ENCODE data around the gene RGS7.

The RGS7 gene

DNA sequence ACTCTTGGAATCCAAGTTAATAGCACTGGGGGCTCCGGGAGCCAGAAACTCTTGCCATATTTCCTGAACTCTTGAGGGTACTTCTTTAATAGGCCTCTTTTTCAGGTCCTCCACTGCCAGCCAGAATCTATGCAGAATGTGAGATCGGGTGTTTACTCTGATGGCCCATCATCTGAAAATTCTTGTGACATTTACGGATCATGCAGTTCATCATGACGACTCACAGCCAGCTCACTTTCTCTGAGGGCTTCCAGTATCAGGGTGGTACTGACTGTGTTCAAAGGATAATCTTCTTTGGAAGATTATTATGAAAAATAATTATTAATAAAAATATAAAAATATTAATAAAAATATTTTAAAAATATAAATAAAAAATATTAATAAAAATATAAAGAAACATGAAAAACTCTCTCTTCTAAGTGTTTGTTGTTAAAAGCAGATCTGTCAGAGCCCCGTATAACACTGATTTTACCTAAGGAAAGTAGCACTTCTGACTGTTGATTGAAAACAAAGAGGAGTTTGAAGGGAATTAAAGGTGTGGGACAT, 550.7 kb downstream of the RGS7 start:
- H3K4me3 ChIP-seq (ENCODE audit: low read depth, low read length), result no peak overlapping the region
- TF ChIP-seq, protein P1, sequence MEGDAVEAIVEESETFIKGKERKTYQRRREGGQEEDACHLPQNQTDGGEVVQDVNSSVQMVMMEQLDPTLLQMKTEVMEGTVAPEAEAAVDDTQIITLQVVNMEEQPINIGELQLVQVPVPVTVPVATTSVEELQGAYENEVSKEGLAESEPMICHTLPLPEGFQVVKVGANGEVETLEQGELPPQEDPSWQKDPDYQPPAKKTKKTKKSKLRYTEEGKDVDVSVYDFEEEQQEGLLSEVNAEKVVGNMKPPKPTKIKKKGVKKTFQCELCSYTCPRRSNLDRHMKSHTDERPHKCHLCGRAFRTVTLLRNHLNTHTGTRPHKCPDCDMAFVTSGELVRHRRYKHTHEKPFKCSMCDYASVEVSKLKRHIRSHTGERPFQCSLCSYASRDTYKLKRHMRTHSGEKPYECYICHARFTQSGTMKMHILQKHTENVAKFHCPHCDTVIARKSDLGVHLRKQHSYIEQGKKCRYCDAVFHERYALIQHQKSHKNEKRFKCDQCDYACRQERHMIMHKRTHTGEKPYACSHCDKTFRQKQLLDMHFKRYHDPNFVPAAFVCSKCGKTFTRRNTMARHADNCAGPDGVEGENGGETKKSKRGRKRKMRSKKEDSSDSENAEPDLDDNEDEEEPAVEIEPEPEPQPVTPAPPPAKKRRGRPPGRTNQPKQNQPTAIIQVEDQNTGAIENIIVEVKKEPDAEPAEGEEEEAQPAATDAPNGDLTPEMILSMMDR (IDR thresholded peaks at IDR 0.05; ENCODE audit: low read depth, low read length, missing control alignments), result no peak
- DNase-seq (ENCODE audit: low read depth), result no peak
- in situ Hi-C loops (cut with HindIII; ENCODE audit: low sequenced_read_pairs), result no loop called here

DNA sequence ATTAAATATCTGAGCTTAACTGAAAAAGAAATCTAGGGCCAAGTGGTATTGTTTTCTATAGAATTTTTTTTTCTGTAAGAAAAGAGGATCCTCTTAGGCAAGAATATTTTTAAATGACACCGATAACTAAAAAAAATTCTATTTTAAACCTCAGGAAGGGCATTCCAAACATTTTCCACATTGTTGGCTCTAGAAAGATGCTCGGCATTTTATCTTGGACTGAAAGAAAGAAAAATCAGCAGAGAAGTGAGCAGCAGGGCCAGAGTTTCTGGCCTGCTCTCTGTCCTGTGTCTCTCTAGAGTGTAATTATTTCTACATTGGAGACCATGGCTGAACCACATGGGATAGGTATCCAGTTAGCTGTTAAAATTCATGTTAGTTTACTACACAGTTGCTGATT, 552.5 kb downstream of the RGS7 start:
- TF ChIP-seq, protein P1 (IDR thresholded peaks at IDR 0.05; ENCODE audit: low read depth, low read length, missing control alignments), result no peak
- DNase-seq (ENCODE audit: low read depth), result peak; percentile 26
- no peak overlapping the region for H3K4me3 ChIP-seq (ENCODE audit: low read depth, low read length)
- in situ Hi-C loops (cut with HindIII; ENCODE audit: low sequenced_read_pairs), result no loop called here

DNA sequence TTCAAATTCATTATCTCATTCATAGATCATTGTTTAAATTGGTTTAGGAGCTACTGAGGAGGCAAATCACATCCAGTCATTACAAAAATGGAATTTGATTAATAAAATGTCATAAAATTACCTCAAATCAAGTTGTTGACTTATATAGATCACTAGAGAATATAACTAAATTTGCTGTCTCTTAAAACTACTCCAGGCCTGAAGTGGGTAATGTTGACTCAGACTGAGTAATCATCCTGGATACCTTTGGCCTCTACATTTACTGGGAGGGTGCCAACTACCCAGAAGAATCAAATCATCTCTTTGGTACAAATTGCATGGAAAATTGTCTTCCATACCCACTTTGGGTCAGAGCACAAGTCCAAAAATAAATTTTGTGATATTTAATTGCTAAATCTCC, 553.9 kb downstream of the RGS7 start:
- no peak overlapping the region for H3K4me3 ChIP-seq (ENCODE audit: low read depth, low read length)
- TF ChIP-seq, protein P1 (IDR thresholded peaks at IDR 0.05; ENCODE audit: low read depth, low read length, missing control alignments), result no peak
- DNase-seq (ENCODE audit: low read depth), result no peak
- in situ Hi-C loops (cut with HindIII; ENCODE audit: low sequenced_read_pairs), result no loop called here

DNA sequence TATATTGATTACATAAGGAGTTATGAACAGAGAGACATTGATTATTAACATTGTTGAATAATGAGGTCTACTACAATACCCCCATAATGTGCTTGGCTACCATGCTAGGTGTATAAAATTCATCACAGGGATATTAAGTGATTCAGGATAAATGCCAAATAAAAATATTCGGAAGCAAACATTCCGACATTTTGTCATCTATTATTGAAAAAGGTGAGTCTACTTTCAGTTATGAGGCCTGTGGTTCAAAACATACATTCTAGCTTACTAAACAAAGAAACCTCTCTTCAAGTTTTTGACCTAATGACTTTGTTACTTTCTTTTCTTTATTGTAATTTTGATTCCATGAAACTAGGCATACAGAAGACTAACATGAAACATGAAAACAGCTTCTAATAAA, 554.7 kb downstream of the RGS7 start:
- TF ChIP-seq, protein P1 (IDR thresholded peaks at IDR 0.05; ENCODE audit: low read depth, low read length, missing control alignments), result no peak
- DNase-seq (ENCODE audit: low read depth), result no peak
- in situ Hi-C loops (cut with HindIII; ENCODE audit: low sequenced_read_pairs), result no loop called here
- H3K4me3 ChIP-seq (ENCODE audit: low read depth, low read length), result no peak overlapping the region

DNA sequence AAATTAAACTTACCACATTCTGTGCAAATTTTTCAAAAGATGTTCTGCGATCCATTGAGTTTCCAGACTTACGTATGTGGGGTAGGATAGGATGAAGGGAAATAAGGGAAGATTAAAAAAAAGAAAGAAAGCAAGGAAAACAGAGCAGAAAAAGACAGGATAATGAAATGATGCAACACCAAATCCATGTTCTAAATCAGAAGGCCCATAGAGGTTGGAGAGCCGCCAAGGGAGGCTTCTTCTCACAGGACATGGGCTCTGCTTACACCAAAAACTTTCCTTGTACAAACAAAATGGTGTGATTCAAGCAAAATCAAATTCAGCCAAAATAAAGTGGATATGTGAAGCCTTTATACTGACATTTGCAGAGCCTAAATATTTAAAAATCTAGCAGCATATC, 555.6 kb downstream of the RGS7 start:
- in situ Hi-C loops (cut with HindIII; ENCODE audit: low sequenced_read_pairs), result no loop called here
- no peak for DNase-seq (ENCODE audit: low read depth)
- no peak overlapping the region for H3K4me3 ChIP-seq (ENCODE audit: low read depth, low read length)
- TF ChIP-seq, protein P1 (IDR thresholded peaks at IDR 0.05; ENCODE audit: low read depth, low read length, missing control alignments), result no peak

DNA sequence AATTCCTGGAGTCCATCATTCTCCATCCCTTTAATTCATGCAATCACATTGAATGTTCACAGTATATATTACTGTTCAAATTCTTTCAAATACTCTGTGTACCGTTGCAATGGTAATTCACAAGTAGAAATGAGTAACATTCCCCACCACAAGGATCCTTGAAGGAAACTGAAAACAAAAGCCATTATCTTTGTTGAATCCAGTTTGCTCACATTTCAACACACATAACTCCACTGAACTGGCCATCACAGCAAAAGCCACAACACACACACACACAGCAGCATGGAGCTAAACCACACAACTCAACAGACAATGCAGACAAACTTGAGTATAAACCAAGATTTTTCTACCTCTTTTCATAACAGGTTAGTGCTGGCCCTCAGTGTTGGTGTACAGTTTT, 556.7 kb downstream of the RGS7 start:
- TF ChIP-seq, protein P1 (IDR thresholded peaks at IDR 0.05; ENCODE audit: low read depth, low read length, missing control alignments), result no peak
- no peak overlapping the region for H3K4me3 ChIP-seq (ENCODE audit: low read depth, low read length)
- in situ Hi-C loops (cut with HindIII; ENCODE audit: low sequenced_read_pairs), result no loop called here
- no peak for DNase-seq (ENCODE audit: low read depth)

DNA sequence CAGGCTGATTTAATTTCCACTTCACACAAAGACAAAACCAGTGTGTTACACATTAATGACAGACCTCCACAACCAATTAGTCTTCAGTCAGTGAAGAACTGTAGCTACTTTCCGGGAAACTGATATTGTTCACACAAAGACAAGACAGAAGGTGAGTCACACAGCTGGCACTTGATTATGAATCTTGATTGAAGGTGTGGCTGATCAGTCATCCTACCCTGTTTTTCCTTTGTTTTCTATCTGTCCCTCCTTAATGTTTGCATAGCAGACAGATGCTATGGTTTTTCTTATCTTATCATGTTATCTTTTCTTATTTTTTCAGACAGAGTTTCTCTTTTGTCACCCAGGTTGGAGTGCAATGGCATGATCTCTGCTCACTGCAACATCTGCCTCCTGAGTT, 560.0 kb downstream of the RGS7 start:
- no peak for DNase-seq (ENCODE audit: low read depth)
- H3K4me3 ChIP-seq (ENCODE audit: low read depth, low read length), result no peak overlapping the region
- in situ Hi-C loops (cut with HindIII; ENCODE audit: low sequenced_read_pairs), result no loop called here
- TF ChIP-seq, protein P1 (IDR thresholded peaks at IDR 0.05; ENCODE audit: low read depth, low read length, missing control alignments), result no peak

Data from astrocyte of the cerebellum (primary cell).